Activated naive CD8-positive, alpha-beta T cell (primary cell): ENCODE results near the gene MAPK8IP2.
"Not testable (repeated sequence)": the region's sequence is repeated elsewhere in the genome, so short reads cannot be mapped to it uniquely, and the experiment has no call there.

Source experiments
- H3K27ac Mint-ChIP-seq: one replicate; pipeline ENCODE4 v1.8.0; 2021; ENCODE audit warnings: mixed read lengths
- H3K27me3 Mint-ChIP-seq: one replicate; pipeline ENCODE4 v1.8.0; 2021; ENCODE audit warnings: mixed read lengths
- H3K36me3 Mint-ChIP-seq: one replicate; pipeline ENCODE4 v1.8.0; 2021; ENCODE audit warnings: mixed read lengths
- H3K4me1 Mint-ChIP-seq: one replicate; pipeline ENCODE4 v1.8.0; 2021; ENCODE audit warnings: low read depth, mixed read lengths
- H3K4me3 Mint-ChIP-seq: one replicate; pipeline ENCODE4 v1.8.0; 2021; ENCODE audit warnings: mild to moderate bottlenecking, mixed read lengths
- H3K9me3 Mint-ChIP-seq: one replicate; pipeline ENCODE4 v1.8.0; 2021; ENCODE audit warnings: low read depth, mixed read lengths

MAPK8IP2 gene

DNA sequence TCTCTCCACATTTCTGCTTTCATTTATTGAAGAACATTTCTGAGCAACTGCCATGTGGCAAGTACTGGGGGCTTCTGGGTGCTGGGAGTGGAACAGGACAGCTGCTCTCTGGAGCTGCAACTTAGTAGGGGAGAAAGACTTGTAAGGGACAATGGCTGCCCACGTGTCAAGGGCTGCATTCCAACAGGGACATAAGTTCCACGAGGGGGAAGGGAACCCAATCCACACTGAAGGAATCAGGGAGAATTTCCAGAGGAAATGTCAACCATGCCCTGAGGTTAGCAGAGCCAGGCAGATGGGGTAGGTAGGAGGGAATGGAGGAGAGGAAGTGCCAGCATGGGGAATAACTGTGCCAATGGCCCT lies 1.7 kb downstream of the MAPK8IP2 start:
- peaks cover 2% of the 10 kb centered on the region for H3K36me3 Mint-ChIP-seq
- no peaks in the 10 kb centered on the region for H3K9me3 Mint-ChIP-seq
- peaks cover 15% of the 10 kb centered on the region for H3K4me1 Mint-ChIP-seq
- peak overlapping the region; percentile 77 for H3K4me3 Mint-ChIP-seq
- no peak overlapping the region for H3K27ac Mint-ChIP-seq
- peaks cover 20% of the 10 kb centered on the region for H3K27me3 Mint-ChIP-seq

DNA sequence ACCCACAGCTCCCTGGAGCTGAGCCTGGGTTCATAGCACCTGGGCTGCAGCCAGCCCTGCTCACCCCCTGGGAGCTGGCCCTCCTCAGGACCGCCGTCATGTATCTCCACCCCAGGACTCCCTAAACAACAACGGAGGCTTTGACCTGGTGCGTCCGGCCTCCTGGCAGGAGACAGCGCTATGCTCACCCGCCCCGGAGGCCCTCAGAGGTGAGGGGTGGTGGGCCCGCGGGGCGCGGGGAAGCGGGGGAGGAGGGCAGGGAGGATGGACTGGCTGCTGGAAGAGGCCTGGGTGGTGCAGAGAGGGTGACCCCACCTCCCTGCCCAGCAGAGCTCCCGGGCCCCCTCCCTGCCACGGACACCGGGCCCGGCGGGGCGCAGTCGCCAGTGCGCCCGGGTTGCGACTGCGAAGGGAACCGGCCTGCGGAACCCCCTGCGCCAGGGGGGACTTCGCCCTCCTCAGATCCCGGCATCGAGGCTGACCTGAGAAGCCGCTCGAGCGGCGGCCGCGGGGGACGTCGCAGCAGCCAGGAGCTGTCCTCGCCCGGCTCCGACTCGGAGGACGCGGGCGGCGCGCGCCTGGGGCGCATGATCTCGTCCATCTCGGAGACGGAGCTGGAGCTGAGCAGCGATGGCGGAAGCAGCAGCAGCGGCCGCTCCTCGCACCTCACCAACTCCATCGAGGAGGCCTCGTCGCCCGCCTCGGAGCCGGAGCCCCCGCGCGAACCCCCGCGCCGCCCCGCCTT lies 3.1 kb downstream of the MAPK8IP2 start:
- Mint-ChIP-seq H3K27me3 (peaks cover 21% of the 10 kb centered on the region), H3K4me1 (peaks cover 15% of the 10 kb centered on the region), H3K36me3 (no peaks in the 10 kb centered on the region), H3K4me3 (no peak overlapping the region), H3K9me3 (no peaks in the 10 kb centered on the region), H3K27ac (no peak overlapping the region)

DNA sequence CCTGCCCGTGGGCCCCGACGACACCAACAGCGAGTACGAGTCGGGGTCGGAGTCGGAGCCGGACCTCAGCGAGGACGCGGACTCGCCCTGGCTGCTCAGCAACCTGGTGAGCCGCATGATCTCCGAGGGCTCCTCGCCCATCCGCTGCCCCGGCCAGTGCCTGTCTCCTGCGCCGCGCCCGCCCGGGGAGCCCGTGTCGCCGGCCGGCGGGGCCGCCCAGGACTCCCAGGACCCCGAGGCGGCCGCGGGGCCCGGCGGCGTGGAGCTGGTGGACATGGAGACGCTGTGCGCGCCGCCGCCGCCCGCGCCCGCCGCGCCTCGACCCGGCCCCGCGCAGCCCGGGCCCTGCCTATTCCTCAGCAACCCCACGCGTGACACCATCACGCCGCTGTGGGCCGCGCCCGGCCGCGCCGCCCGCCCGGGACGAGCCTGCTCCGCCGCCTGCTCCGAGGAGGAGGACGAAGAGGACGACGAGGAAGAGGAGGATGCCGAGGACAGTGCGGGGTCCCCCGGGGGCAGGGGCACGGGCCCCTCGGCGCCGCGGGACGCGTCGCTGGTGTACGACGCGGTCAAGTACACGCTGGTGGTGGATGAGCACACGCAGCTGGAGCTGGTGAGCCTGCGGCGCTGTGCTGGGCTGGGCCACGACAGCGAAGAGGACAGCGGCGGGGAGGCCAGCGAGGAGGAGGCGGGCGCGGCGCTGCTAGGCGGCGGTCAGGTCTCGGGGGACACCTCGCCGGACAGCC lies 3.8 kb downstream of the MAPK8IP2 start:
- H3K4me1 Mint-ChIP-seq, result peaks cover 15% of the 10 kb centered on the region
- H3K27ac Mint-ChIP-seq, result no peak overlapping the region
- no peaks in the 10 kb centered on the region for H3K36me3 Mint-ChIP-seq
- peaks cover 21% of the 10 kb centered on the region for H3K27me3 Mint-ChIP-seq
- H3K9me3 Mint-ChIP-seq, result no peaks in the 10 kb centered on the region
- no peak overlapping the region for H3K4me3 Mint-ChIP-seq

DNA sequence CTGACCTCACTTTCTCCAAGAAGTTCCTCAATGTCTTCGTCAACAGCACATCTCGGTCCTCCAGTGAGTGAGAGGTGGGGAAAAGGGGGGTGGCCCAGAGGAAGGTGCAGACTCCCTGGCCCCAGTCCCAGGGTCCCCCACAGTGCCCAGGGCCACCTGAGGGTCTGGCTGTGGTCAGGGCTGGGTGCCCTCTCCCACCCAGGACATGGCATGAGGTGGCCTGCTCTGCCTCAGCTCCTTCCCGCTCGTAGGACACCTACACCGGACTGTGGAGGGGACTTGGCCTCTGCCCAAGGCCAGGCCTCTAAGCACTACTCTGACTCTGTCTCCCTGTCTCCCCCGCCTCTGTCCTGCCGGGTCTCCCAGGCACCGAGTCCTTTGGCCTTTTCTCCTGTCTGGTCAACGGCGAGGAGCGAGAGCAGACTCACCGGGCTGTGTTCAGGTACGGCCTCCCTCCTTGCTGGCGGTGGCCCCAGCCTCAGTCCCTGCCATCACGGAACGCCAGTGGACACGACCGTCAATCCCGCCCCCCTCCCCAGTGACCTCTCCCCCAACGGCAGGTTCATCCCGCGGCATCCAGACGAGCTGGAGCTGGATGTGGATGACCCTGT lies 4.5 kb downstream of the MAPK8IP2 start:
- Mint-ChIP-seq H3K4me1 (peaks cover 11% of the 10 kb centered on the region), H3K36me3 (no peaks in the 10 kb centered on the region), H3K27ac (no peak overlapping the region), H3K27me3 (peaks cover 17% of the 10 kb centered on the region), H3K9me3 (no peaks in the 10 kb centered on the region), H3K4me3 (no peak overlapping the region)

DNA sequence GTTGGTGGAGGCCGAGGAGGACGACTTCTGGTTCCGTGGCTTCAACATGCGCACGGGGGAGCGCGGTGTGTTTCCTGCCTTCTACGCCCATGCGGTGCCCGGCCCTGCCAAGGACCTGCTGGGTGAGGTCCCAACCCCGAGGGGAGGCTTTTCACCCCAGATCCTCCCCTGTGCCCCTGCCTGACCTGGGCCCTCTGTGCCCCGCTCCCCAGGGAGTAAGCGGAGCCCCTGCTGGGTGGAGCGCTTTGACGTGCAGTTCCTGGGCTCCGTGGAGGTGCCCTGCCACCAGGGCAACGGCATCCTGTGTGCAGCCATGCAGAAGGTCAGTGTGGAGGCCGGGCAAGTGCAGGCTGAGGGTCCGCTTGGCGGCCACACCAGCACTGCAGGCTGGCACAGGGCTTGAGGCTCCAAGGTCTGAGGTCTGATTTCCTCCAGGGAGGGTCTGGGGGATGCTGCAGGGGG lies 5.1 kb downstream of the MAPK8IP2 start:
- Mint-ChIP-seq H3K27me3 (peaks cover 17% of the 10 kb centered on the region), H3K9me3 (no peaks in the 10 kb centered on the region), H3K27ac (no peak overlapping the region), H3K4me3 (no peak overlapping the region), H3K4me1 (peaks cover 11% of the 10 kb centered on the region), H3K36me3 (no peaks in the 10 kb centered on the region)

DNA sequence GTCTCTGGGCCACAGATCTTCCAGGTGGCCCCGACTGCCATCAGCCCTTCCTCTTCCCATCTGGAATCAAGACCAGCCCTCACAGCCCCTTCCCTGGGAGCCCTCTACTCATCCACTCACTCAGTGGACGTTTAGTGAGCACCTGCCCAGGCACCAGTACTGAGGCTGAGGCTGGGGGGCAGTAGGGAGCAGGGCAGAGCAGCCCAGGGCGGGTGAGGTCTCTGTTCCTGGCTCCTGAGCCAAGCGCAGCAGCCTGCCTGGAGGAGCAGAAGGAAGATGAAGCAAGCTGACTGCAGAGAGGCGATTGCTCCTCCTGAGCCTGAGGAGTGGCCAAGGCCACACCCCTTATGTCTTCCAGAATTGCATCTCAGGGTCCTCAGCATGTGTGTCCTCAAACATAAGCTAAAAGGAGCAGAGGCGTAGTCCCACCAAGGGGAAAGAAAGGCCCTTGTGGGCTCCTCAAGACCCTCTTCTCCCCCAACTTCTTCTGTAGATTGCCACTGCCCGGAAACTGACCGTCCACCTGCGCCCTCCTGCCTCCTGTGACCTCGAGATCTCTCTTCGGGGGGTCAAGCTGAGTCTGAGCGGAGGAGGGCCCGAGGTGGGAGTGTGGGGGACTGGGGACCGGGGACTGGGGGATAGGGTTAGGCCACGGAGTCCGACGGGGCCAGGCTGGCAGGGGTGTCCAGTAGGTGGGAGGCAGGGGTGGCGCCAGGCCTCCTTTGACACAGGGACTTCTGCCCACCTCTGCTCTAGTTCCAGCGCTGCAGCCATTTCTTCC lies 5.8 kb downstream of the MAPK8IP2 start:
- Mint-ChIP-seq H3K9me3 (no peaks in the 10 kb centered on the region), H3K36me3 (no peaks in the 10 kb centered on the region), H3K27ac (no peak overlapping the region), H3K27me3 (peaks cover 17% of the 10 kb centered on the region), H3K4me1 (peaks cover 11% of the 10 kb centered on the region), H3K4me3 (no peak overlapping the region)

DNA sequence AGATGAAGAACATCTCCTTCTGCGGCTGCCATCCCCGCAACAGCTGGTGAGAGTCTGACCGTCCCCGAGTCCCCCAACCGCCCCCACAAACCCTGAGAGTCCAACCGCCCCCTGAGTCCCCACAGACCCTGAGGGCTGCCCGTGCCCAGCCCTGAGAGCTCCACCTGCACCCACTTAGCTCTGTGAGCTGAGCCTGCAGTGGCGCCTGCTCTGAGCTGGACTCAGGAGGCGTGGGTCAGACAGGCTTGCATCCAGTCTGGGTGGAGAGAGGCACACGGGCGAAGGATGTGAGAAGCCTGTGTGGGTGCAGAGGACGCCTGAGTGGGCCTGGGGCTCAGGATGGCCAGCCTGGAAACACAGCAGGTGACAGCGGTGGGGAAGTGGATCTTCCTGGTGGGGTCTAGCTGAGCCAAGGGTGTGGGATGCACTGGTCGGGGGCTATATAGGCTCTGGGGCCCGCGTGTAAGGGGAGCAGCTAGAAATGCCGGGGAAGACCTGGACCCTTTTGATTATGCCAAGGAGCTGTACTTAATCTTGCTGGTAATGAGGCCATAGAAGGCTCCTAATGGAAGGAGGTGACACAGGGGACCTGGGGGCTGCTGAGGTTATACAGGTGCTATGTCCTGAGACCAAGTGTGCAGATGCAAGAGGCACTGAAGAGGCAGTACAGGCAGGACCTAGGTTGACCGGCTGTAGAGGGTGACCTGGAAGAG lies 6.5 kb downstream of the MAPK8IP2 start:
- H3K27ac Mint-ChIP-seq, result no peak overlapping the region
- peaks cover 5% of the 10 kb centered on the region for H3K4me1 Mint-ChIP-seq
- no peaks in the 10 kb centered on the region for H3K9me3 Mint-ChIP-seq
- H3K27me3 Mint-ChIP-seq, result peaks cover 11% of the 10 kb centered on the region
- H3K4me3 Mint-ChIP-seq, result no peak overlapping the region
- H3K36me3 Mint-ChIP-seq, result no peaks in the 10 kb centered on the region

DNA sequence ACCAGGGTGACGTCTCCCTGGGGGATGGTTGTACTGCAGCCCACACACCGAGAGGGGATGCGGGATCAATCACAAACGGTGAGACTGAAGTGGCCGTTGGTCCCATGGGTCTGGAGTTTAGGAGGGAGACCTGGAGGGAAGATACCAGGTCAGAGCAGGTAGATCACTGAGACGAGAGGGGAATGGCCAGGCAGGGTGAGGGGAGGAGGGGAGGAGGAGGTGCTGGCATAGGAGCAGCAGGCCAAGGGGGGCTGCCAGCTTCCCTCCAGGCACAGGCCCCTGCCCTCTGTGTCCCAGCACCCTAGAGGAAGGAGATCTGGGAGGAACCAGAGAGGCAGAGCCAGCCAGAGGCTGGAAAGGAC lies 7.0 kb downstream of the MAPK8IP2 start:
- H3K4me3 Mint-ChIP-seq, result no peak overlapping the region
- peaks cover 6% of the 10 kb centered on the region for H3K4me1 Mint-ChIP-seq
- H3K36me3 Mint-ChIP-seq, result no peaks in the 10 kb centered on the region
- H3K27me3 Mint-ChIP-seq, result peaks cover 7% of the 10 kb centered on the region
- no peaks in the 10 kb centered on the region for H3K9me3 Mint-ChIP-seq
- H3K27ac Mint-ChIP-seq, result no peak overlapping the region

DNA sequence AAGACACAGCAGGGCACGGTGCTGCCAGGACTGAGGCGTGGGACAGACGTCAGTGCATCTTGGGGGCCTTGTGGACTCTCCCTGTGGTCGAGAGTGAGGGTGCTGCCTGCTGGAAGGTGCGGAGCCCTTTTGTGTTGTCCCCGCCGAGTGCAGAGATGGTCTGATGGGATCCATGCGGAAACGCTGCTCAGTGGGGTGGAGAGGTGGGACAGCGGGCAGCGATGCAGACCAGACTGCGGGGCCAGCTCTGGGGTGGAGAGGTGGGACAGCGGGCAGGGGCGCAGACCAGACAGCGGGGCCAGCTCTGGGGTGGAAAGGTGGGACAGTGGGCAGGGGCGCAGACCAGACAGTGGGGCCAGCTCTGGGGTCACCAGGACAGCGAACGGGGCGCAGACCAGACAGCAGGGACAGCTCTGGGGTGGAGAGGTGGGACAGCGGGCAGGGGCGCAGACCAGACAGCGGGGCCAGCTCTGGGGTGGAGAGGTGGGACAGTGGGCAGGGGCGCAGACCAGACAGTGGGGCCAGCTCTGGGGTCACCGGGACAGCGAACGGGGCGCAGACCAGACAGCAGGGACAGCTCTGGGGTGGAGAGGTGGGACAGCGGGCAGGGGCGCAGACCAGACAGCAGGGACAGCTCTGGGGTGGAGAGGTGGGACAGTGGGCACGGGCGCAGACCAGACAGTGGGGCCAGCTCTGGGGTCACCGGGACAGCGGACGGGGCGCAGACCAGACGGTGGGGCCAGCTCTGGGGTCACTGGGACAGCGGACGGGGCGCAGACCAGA lies 7.7 kb downstream of the MAPK8IP2 start:
- not testable (repeated sequence) for H3K27me3 Mint-ChIP-seq, H3K4me1 Mint-ChIP-seq

DNA sequence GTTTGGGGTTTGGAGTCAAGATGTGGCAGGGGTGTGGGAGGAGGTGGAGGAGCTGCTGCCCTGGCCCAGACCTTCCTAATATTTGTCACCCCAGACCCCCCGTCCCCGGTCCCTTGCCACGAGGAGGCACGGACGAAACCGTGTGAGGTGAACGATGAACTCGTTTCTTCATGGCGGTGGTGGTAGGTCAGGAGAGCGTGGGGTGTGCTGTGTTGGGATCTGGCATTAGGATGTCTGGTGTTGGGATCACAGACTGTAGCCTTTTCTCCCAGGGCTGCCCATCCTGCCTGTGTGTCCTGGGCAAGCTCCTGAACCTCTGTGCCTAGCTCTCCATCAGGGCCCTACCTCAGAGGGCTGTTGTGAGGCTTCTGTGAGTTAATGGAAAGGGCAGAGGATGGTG lies 8.4 kb downstream of the MAPK8IP2 start:
- Mint-ChIP-seq H3K4me3 (no peak overlapping the region), H3K27me3 (peaks cover 5% of the 10 kb centered on the region), H3K4me1 (peaks cover 7% of the 10 kb centered on the region), H3K27ac (no peak overlapping the region), H3K9me3 (no peaks in the 10 kb centered on the region), H3K36me3 (no peaks in the 10 kb centered on the region)

More for the DNA sequence above, 7.7 kb downstream of the MAPK8IP2 start:
- H3K27ac Mint-ChIP-seq, H3K36me3 Mint-ChIP-seq, H3K9me3 Mint-ChIP-seq, H3K4me3 Mint-ChIP-seq: not testable (repeated sequence)

DNA sequence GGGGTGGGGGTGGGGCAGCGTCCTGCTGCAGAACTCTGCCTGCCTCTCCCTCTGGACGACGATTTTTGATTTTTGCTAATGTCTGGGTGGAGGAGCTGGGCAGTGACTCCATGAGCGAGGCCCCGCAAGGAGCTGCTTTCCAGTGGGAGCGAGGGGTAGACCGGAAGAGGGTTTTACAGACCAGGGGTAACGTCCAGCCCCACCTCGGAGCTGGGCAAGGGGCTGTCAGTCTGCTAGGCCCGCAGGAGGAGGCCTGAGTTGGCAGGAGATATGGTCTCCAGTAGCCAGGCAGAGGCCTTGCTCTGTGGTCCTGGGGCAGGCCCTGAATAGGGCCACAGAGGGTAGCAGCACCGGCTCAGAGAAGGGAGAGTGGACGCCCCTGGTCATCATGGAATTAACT lies 9.0 kb downstream of the MAPK8IP2 start:
- no peak overlapping the region for H3K27ac Mint-ChIP-seq
- no peaks in the 10 kb centered on the region for H3K36me3 Mint-ChIP-seq
- H3K9me3 Mint-ChIP-seq, result no peaks in the 10 kb centered on the region
- no peak overlapping the region for H3K4me3 Mint-ChIP-seq
- H3K4me1 Mint-ChIP-seq, result peaks cover 7% of the 10 kb centered on the region
- H3K27me3 Mint-ChIP-seq, result peaks cover 5% of the 10 kb centered on the region

DNA sequence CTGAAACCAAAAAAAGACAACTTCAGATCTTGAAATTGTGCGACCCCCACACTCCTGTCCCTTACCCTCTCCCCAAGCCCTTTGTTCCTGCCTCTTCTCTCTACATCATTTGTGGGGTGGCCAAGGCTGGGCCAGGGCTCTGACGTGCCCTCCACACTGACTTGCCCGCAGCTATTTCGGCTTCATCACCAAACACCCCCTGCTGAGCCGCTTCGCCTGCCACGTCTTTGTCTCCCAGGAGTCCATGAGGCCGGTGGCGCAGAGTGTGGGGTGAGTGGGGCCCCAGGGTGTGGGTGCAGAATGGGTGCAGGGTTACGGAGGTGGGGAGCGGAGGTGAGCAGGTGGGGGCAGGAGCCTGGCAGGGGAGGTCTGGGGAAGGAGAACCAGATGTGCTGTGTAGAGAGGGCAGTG lies 9.5 kb downstream of the MAPK8IP2 start:
- H3K27ac Mint-ChIP-seq, result no peak overlapping the region
- H3K9me3 Mint-ChIP-seq, result no peaks in the 10 kb centered on the region
- peaks cover 7% of the 10 kb centered on the region for H3K4me1 Mint-ChIP-seq
- no peaks in the 10 kb centered on the region for H3K36me3 Mint-ChIP-seq
- no peak overlapping the region for H3K4me3 Mint-ChIP-seq
- peaks cover 5% of the 10 kb centered on the region for H3K27me3 Mint-ChIP-seq

DNA sequence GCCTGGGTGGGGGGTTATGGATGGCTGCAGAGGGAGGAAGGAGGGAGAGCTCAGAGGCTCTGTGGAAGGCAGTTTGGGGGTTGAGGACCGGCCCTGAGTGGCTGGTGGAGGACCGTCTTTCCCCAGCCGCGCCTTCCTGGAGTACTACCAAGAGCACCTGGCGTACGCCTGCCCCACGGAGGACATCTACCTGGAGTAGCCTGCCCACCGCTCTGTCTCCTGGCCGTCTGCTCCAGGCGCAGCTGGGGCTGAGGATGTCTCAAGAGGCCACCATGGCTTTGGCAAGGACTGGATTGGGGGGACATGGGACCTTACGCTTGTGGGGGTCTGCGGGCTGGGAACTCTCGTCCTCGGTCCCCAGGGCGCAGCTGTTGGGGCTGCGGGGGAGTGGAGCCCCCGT lies 10.0 kb downstream of the MAPK8IP2 start:
- Mint-ChIP-seq H3K36me3 (no peaks in the 10 kb centered on the region), H3K4me3 (no peak overlapping the region), H3K27me3 (peaks cover 5% of the 10 kb centered on the region), H3K9me3 (no peaks in the 10 kb centered on the region), H3K27ac (no peak overlapping the region), H3K4me1 (peaks cover 7% of the 10 kb centered on the region)
